MM.1S (cell line): ENCODE data around the gene ADAMTS3.
A peak's percentile ranks its signal among the peaks of the same experiment; 100 is the strongest.

Experiments used
- CTCF ChIP-seq: fragments of 300-600 bp; sonication (generic); IDR thresholded peaks from 2 replicates; pipeline ENCODE4 v1.5.1; 2016; ENCODE audit warnings: antibody characterized with exemption, low read length, mixed read lengths
- EZH2phosphoT487 ChIP-seq: fragments of 300-600 bp; sonication (generic); IDR thresholded peaks from 2 replicates; pipeline ENCODE4 v1.6.1; 2018; ENCODE audit warnings: antibody characterized with exemption, low read length

GRCh38 chr4:72326692-72327632 is 242.1 kb downstream of the ADAMTS3 start:
- TF ChIP-seq CTCF = peak; percentile 60
- no peak for TF ChIP-seq EZH2phosphoT487
